IMR-90 (cell line): ENCODE data around the gene PAX8. TPM values are rescaled to one million over a fixed set of nuclear protein-coding genes. Genes with fewer than 3 reads are reported as not detected.

Experiments used
- ATAC-seq: fragments of 200-7000 bp; cut with Tn5 transposase; 2 replicates; pipeline ENCODE4 v1.9.1; 2020; ENCODE audit warnings: low read depth, mild to moderate bottlenecking, moderate library complexity
- BruUV-seq: library from RNA; stranded (reverse); fragments of 400-500 nt; replicated peaks from 2 replicates; lab custom pipeline; 2021; lab: Mats Ljungman, UMichigan
- CTCF ChIA-PET: fragments of 300-600 bp; formaldehyde crosslinking; extraction: SDS; loops from one replicate; lab custom pipeline; 2021; ENCODE audit warnings: antibody characterized with exemption; lab: Yijun Ruan, JAX
- POLR2A ChIA-PET: fragments of 300-600 bp; sonication (Branson Sonifier 250); formaldehyde crosslinking; loops from one replicate; lab custom pipeline; 2022; ENCODE audit warnings: antibody characterized with exemption; ENCODE audit not compliant: unreplicated experiment; lab: Charles Lee
- DNase-seq: peaks from one replicate; pipeline ENCODE4 v3.0.0; 2013
- H2AFZ ChIP-seq: replicated peaks from 2 replicates; pipeline ENCODE3; 2013; ENCODE audit warnings: low read length, mild to moderate bottlenecking; ENCODE audit not compliant: poor library complexity
- H2AK5ac ChIP-seq: 2 replicates; pipeline ENCODE4 v1.6.1; 2013; ENCODE audit warnings: low read depth, low read length, inconsistent platforms
- H2AK9ac ChIP-seq: replicated peaks from 2 replicates; pipeline ENCODE3; 2013; ENCODE audit warnings: mild to moderate bottlenecking, low read depth, low read length, moderate library complexity; ENCODE audit not compliant: poor library complexity
- H2BK120ac ChIP-seq: 2 replicates; pipeline ENCODE4 v1.6.1; 2013; ENCODE audit warnings: low read depth, low read length, inconsistent platforms
- H2BK15ac ChIP-seq: 3 replicates; pipeline ENCODE4 v1.6.1; 2013; ENCODE audit warnings: low read depth, low read length, inconsistent platforms
- H2BK20ac ChIP-seq: 2 replicates; pipeline ENCODE4 v1.6.1; 2013; ENCODE audit warnings: low read depth, mild to moderate bottlenecking, inconsistent platforms, low read length, moderate library complexity
- H2BK5ac ChIP-seq: 2 replicates; pipeline ENCODE4 v1.6.1; 2013; ENCODE audit warnings: mild to moderate bottlenecking, low read depth, low read length, inconsistent platforms; ENCODE audit not compliant: poor library complexity, severe bottlenecking
- H3K14ac ChIP-seq: replicated peaks from 2 replicates; pipeline ENCODE4 v1.6.1; 2013; ENCODE audit warnings: low read depth, low read length, inconsistent platforms
- H3K18ac ChIP-seq: 2 replicates; pipeline ENCODE4 v1.6.1; 2013; ENCODE audit warnings: low read depth, low read length, control low read depth
- H3K23ac ChIP-seq: 2 replicates; pipeline ENCODE4 v1.6.1; 2013; ENCODE audit warnings: low read depth, low read length, inconsistent platforms
- H3K27ac ChIP-seq: 2 replicates; pipeline ENCODE4 v1.5.1; 2013; ENCODE audit warnings: mild to moderate bottlenecking, control low read depth, low read length; ENCODE audit not compliant: insufficient read depth
- H3K27me3 ChIP-seq: 2 replicates; pipeline ENCODE4 v1.6.1; 2013; ENCODE audit warnings: low read length; ENCODE audit not compliant: control insufficient read depth, insufficient read depth
- H3K36me3 ChIP-seq: 2 replicates; pipeline ENCODE4 v1.6.1; 2013; ENCODE audit warnings: low read length, mixed read lengths; ENCODE audit not compliant: control insufficient read depth, insufficient read depth
- H3K4ac ChIP-seq: 2 replicates; pipeline ENCODE4 v1.6.1; 2013; ENCODE audit warnings: low read depth, low read length, inconsistent platforms
- H3K4me1 ChIP-seq: 2 replicates; pipeline ENCODE4 v1.6.1; 2013; ENCODE audit warnings: low read length, mixed read lengths; ENCODE audit not compliant: control insufficient read depth, insufficient read depth
- H3K4me2 ChIP-seq: 2 replicates; pipeline ENCODE4 v1.6.1; 2013; ENCODE audit warnings: low read depth, mild to moderate bottlenecking, control low read depth, low read length, moderate library complexity
- H3K4me3 ChIP-seq: 2 replicates; pipeline ENCODE4 v1.5.1; 2013; ENCODE audit warnings: low read depth, mild to moderate bottlenecking, control low read depth, low read length, moderate library complexity; ENCODE audit not compliant: insufficient read depth
- H3K56ac ChIP-seq: 2 replicates; pipeline ENCODE4 v1.6.1; 2013; ENCODE audit warnings: low read length, inconsistent platforms; ENCODE audit not compliant: insufficient read depth; ENCODE audit errors: extremely low read depth
- H3K79me1 ChIP-seq, 2 experiments: 2 replicates each; pipeline ENCODE4 v1.6.1; 2013; ENCODE audit warnings: low read length in 2 of 2, inconsistent platforms in 1 of 2, low read depth in 1 of 2
- H3K9ac ChIP-seq: 2 replicates; pipeline ENCODE4 v1.6.1; 2013; ENCODE audit warnings: low read depth, low read length, control low read depth
- H3K9me1 ChIP-seq: 2 replicates; pipeline ENCODE4 v1.6.1; 2013; ENCODE audit warnings: low read length, inconsistent platforms; ENCODE audit not compliant: insufficient read depth
- H3K9me3 ChIP-seq: 2 replicates; pipeline ENCODE4 v1.6.1; 2013; ENCODE audit warnings: low read length; ENCODE audit not compliant: control insufficient read depth, insufficient read depth
- H4K20me1 ChIP-seq: 2 replicates; pipeline ENCODE4 v1.6.1; 2013; ENCODE audit warnings: low read length, inconsistent platforms; ENCODE audit not compliant: insufficient read depth
- H4K5ac ChIP-seq: 2 replicates; pipeline ENCODE4 v1.6.1; 2013; ENCODE audit warnings: mild to moderate bottlenecking, low read depth, low read length, control low read depth
- H4K8ac ChIP-seq, 2 experiments: 2 replicates each; pipeline ENCODE4 v1.6.1; 2013; ENCODE audit warnings: low read depth in 2 of 2, low read length in 2 of 2, control low read depth in 1 of 2, inconsistent platforms in 1 of 2
- H4K91ac ChIP-seq: 2 replicates; pipeline ENCODE4 v1.6.1; 2013; ENCODE audit warnings: low read depth, low read length, inconsistent platforms; ENCODE audit not compliant: insufficient read depth
- BHLHE40 ChIP-seq: fragments of 150-350 bp; IDR thresholded peaks from 2 replicates; pipeline ENCODE4 v1.6.1; 2016; ENCODE audit warnings: mild to moderate bottlenecking, low read depth, low read length
- CEBPB ChIP-seq: IDR thresholded peaks from 2 replicates; pipeline ENCODE4 v1.6.1; 2012; ENCODE audit warnings: low read depth, low read length, improper control_type of control experiment
- CHD1 ChIP-seq: IDR thresholded peaks from 2 replicates; pipeline ENCODE4 v1.6.1; 2012; ENCODE audit warnings: low read depth, low read length, improper control_type of control experiment
- CTCF ChIP-seq: conservative IDR thresholded peaks from 2 replicates; pipeline ENCODE4 v1.5.1; 2012; ENCODE audit warnings: mild to moderate bottlenecking, low read depth, low read length, improper control_type of control experiment
- ELK1 ChIP-seq: fragments of 150-350 bp; IDR thresholded peaks from 2 replicates; pipeline ENCODE4 v1.6.1; 2016; ENCODE audit warnings: low read depth, mild to moderate bottlenecking, low read length, moderate library complexity, borderline replicate concordance
- FOS ChIP-seq: fragments of 150-350 bp; IDR thresholded peaks from 2 replicates; pipeline ENCODE4 v1.6.1; 2016; ENCODE audit warnings: low read depth, low read length
- MAFK ChIP-seq: IDR thresholded peaks from 2 replicates; pipeline ENCODE4 v1.6.1; 2012; ENCODE audit warnings: low read depth, low read length, improper control_type of control experiment
- MAZ ChIP-seq: IDR thresholded peaks from 2 replicates; pipeline ENCODE4 v1.6.1; 2012; ENCODE audit warnings: low read depth, mild to moderate bottlenecking, low read length, improper control_type of control experiment, moderate library complexity, borderline replicate concordance
- MXI1 ChIP-seq: IDR thresholded peaks from 2 replicates; pipeline ENCODE4 v1.6.1; 2012; ENCODE audit warnings: low read depth, mild to moderate bottlenecking, low read length, moderate library complexity, borderline replicate concordance
- NFE2L2 ChIP-seq: fragments of 150-350 bp; IDR thresholded peaks from 2 replicates; pipeline ENCODE4 v1.6.1; 2016; ENCODE audit warnings: low read depth, mild to moderate bottlenecking, low read length
- POLR2A ChIP-seq: IDR thresholded peaks from 2 replicates; pipeline ENCODE4 v1.6.1; 2012; ENCODE audit warnings: mild to moderate bottlenecking, low read depth, low read length
- RAD21 ChIP-seq: IDR thresholded peaks from 2 replicates; pipeline ENCODE4 v1.6.1; 2012; ENCODE audit warnings: low read length, improper control_type of control experiment
- RCOR1 ChIP-seq: IDR thresholded peaks from 2 replicates; pipeline ENCODE4 v1.6.1; 2012; ENCODE audit warnings: mild to moderate bottlenecking, low read length, improper control_type of control experiment; ENCODE audit not compliant: insufficient replicate concordance
- RFX5 ChIP-seq: IDR thresholded peaks from 2 replicates; pipeline ENCODE4 v1.8.0; 2012; ENCODE audit warnings: low read depth, mild to moderate bottlenecking, low read length, moderate library complexity
- SMC3 ChIP-seq: fragments of 150-350 bp; IDR thresholded peaks from 2 replicates; pipeline ENCODE4 v1.6.1; 2016; ENCODE audit warnings: low read depth, mild to moderate bottlenecking, antibody characterized with exemption, low read length, moderate library complexity
- USF2 ChIP-seq: fragments of 150-350 bp; IDR thresholded peaks from 2 replicates; pipeline ENCODE4 v1.6.1; 2017; ENCODE audit warnings: mild to moderate bottlenecking, antibody characterized with exemption, low read length, low read depth
- WGBS, 2 experiments: methylation state at CpG; one replicate each; pipeline versions ENCODE4 v1.1.5 to v1.1.7; 2013; ENCODE audit warnings: missing lambda C conversion rate in 2 of 2; ENCODE audit not compliant: insufficient read length in 1 of 2; ENCODE audit errors: extremely low coverage in 2 of 2; 5-methylcytosine and 5-hydroxymethylcytosine counted together
- dilution Hi-C: fragments of 300-500 bp; cut with HindIII; formaldehyde crosslinking; loops from one replicate; pipeline ENCODE4 v1.14.3; 2018; ENCODE audit warnings: low sequenced_read_pairs; ENCODE audit not compliant: unreplicated experiment
- in situ Hi-C: fragments of 300-500 bp; cut with MboI; formaldehyde crosslinking; loops from 3 replicates; pipeline ENCODE4 v1.14.3; 2019; ENCODE audit warnings: low sequenced_read_pairs, inconsistent platforms, mixed read lengths
- intact Hi-C: fragments of 100-400 bp; cut with micrococcal nuclease; formaldehyde crosslinking; loops from 2 replicates; pipeline ENCODE4 v1.10.0; 2022
- polyA plus RNA-seq, 3 experiments: library from polyadenylated mRNA; depleted of rRNA; stranded (reverse); fragments of >200 nt; gene quantifications; 2 replicates each; pipeline ENCODE4 v1.2.3, GENCODE V29; 2012; ENCODE audit warnings: low replicate concordance in 1 of 3
- total RNA-seq: library from RNA; depleted of rRNA; stranded (reverse); fragments of >200 nt; gene quantifications from 2 replicates; pipeline ENCODE4 v1.2.3, GENCODE V29; 2012

Gene PAX8
- total and polyA plus RNA-seq, 2 of the 4 experiments (the other 2 are of a cell fraction): 0.18 to 1.5 TPM

- in situ Hi-C loops: no loop called here
- H4K8ac ChIP-seq: no peak overlapping the region
- no peak overlapping the region for H2BK15ac ChIP-seq
- no peaks in the 10 kb centered on the region for H3K9me1 ChIP-seq
- H3K4me2 ChIP-seq: no peak overlapping the region
- no peak overlapping the region for H2AK9ac ChIP-seq
- H3K4ac ChIP-seq: no peak overlapping the region
- no peak overlapping the region for H3K23ac ChIP-seq
- no peak overlapping the region for H2BK5ac ChIP-seq
- dilution Hi-C loops: no loop called here
- H4K20me1 ChIP-seq: no peaks in the 10 kb centered on the region
- WGBS, 2 experiments: 94% methylated on average over 2 of the region's 3 CpGs; no CpG with 5 or more reads in 1 of the 2 experiments
- no peak overlapping the region for H3K14ac ChIP-seq
- no TSS peak for BruUV-seq
- no peak overlapping the region for H3K9ac ChIP-seq
- H3K27me3 ChIP-seq: peaks cover 5% of the 10 kb centered on the region; the same call in 1 of the 2 replicates
- H3K56ac ChIP-seq: no peak overlapping the region
- ChIA-PET POLR2A (no interaction called here), CTCF (no interaction called here)
- H2BK20ac ChIP-seq: no peak overlapping the region
- no peak overlapping the region for H4K91ac ChIP-seq
- ATAC-seq (no peak), DNase-seq (no peak)
- intact Hi-C loops: no loop called here
- TF ChIP-seq BHLHE40 (no peak), RFX5 (no peak), CHD1 (no peak), MAZ (no peak), USF2 (no peak), MAFK (no peak), RCOR1 (no peak), CEBPB (no peak), FOS (no peak), ELK1 (no peak), MXI1 (no peak), CTCF (no peak), SMC3 (no peak), NFE2L2 (no peak), RAD21 (no peak), POLR2A (no peak)
- H3K79me1 ChIP-seq: no peaks in the 10 kb centered on the region
- no peak overlapping the region for H3K4me3 ChIP-seq
- peaks cover 2% of the 10 kb centered on the region; the same call in 1 of the 2 replicates for H3K4me1 ChIP-seq
- no peak overlapping the region for H2BK120ac ChIP-seq
- no peak overlapping the region for H4K5ac ChIP-seq
- H3K36me3 ChIP-seq: no peaks in the 10 kb centered on the region
- no peak overlapping the region for H2AK5ac ChIP-seq
- H3K27ac ChIP-seq: no peak overlapping the region
- H3K18ac ChIP-seq: no peak overlapping the region
- no peak overlapping the region for H2AFZ ChIP-seq
- peaks cover 2% of the 10 kb centered on the region; the same call in 1 of the 2 replicates for H3K9me3 ChIP-seq
Observed at GRCh38 chr2:113252047-113252590, 26.6 kb downstream of the PAX8 start.
